ENCODE measurements around the gene CNTNAP2. TPM values are rescaled to one million over a fixed set of nuclear protein-coding genes. Genes with fewer than 3 reads are reported as not detected.
"Not testable (repeated sequence)": the region's sequence is repeated elsewhere in the genome, so short reads cannot be mapped to it uniquely, and the experiment has no call there.

CNTNAP2 gene
- total RNA-seq, 2 experiments from 2014 or later = 0.19 to 0.22 TPM

GRCh38 chr7:147670759-147671158 lies 1554.2 kb downstream of the CNTNAP2 start:
- Mint-ChIP-seq H3K9me3 (no peaks in the 10 kb centered on the region), H3K4me3 (no peak overlapping the region), H3K36me3 (no peaks in the 10 kb centered on the region), H3K4me1 (no peaks in the 10 kb centered on the region), H3K27ac (no peak overlapping the region), H3K27me3 (no peaks in the 10 kb centered on the region)
- no peak for DNase-seq

GRCh38 chr7:147674705-147675104 lies 1558.1 kb downstream of the CNTNAP2 start:
- Mint-ChIP-seq H3K27ac (no peak overlapping the region), H3K9me3 (no peaks in the 10 kb centered on the region), H3K36me3 (no peaks in the 10 kb centered on the region), H3K27me3 (no peaks in the 10 kb centered on the region), H3K4me3 (no peak overlapping the region), H3K4me1 (no peaks in the 10 kb centered on the region)
- no peak for DNase-seq

GRCh38 chr7:147678943-147679342 lies 1562.3 kb downstream of the CNTNAP2 start:
- Mint-ChIP-seq H3K27me3 (no peaks in the 10 kb centered on the region), H3K27ac (no peak overlapping the region), H3K9me3 (no peaks in the 10 kb centered on the region), H3K4me1 (no peaks in the 10 kb centered on the region), H3K4me3 (no peak overlapping the region), H3K36me3 (no peaks in the 10 kb centered on the region)
- no peak for DNase-seq

- Mint-ChIP-seq H3K27me3 (no peaks in the 10 kb centered on the region), H3K9me3 (no peaks in the 10 kb centered on the region), H3K4me1 (no peaks in the 10 kb centered on the region), H3K4me3 (no peak overlapping the region), H3K36me3 (no peaks in the 10 kb centered on the region), H3K27ac (no peak overlapping the region)
- no peak for DNase-seq
These were observed 1564.9 kb downstream of the CNTNAP2 start for GRCh38 chr7:147681530-147681929.

GRCh38 chr7:147700702-147701101 lies 1584.1 kb downstream of the CNTNAP2 start:
- no peak for DNase-seq
- no peaks in the 10 kb centered on the region for H3K36me3 Mint-ChIP-seq
- no peak overlapping the region for H3K4me3 Mint-ChIP-seq
- H3K27me3 Mint-ChIP-seq = no peaks in the 10 kb centered on the region
- no peaks in the 10 kb centered on the region for H3K4me1 Mint-ChIP-seq
- H3K9me3 Mint-ChIP-seq = peaks cover 5% of the 10 kb centered on the region
- H3K27ac Mint-ChIP-seq = no peak overlapping the region

- Mint-ChIP-seq H3K36me3 (no peaks in the 10 kb centered on the region), H3K4me3 (no peak overlapping the region), H3K27me3 (no peaks in the 10 kb centered on the region), H3K9me3 (peaks cover 20% of the 10 kb centered on the region), H3K4me1 (no peaks in the 10 kb centered on the region), H3K27ac (no peak overlapping the region)
- DNase-seq = no peak
These were observed 1591.3 kb downstream of the CNTNAP2 start for GRCh38 chr7:147707926-147708325.

- Mint-ChIP-seq H3K4me1 (no peaks in the 10 kb centered on the region), H3K27me3 (no peaks in the 10 kb centered on the region), H3K36me3 (no peaks in the 10 kb centered on the region), H3K4me3 (no peak overlapping the region), H3K9me3 (peaks cover 20% of the 10 kb centered on the region), H3K27ac (no peak overlapping the region)
- DNase-seq = no peak
These were observed 1592.3 kb downstream of the CNTNAP2 start for GRCh38 chr7:147708871-147709270.

- Mint-ChIP-seq H3K36me3 (no peaks in the 10 kb centered on the region), H3K27ac (no peak overlapping the region), H3K4me1 (no peaks in the 10 kb centered on the region), H3K4me3 (no peak overlapping the region), H3K9me3 (peaks cover 13% of the 10 kb centered on the region), H3K27me3 (no peaks in the 10 kb centered on the region)
- DNase-seq = no peak
These were observed 1594.8 kb downstream of the CNTNAP2 start for GRCh38 chr7:147711447-147711846.

- Mint-ChIP-seq H3K4me3 (no peak overlapping the region), H3K9me3 (no peaks in the 10 kb centered on the region), H3K27me3 (no peaks in the 10 kb centered on the region), H3K4me1 (no peaks in the 10 kb centered on the region), H3K36me3 (no peaks in the 10 kb centered on the region), H3K27ac (no peak overlapping the region)
- no peak for DNase-seq
These were observed 1605.6 kb downstream of the CNTNAP2 start for GRCh38 chr7:147721962-147722830.

- DNase-seq = no peak
- H3K36me3 Mint-ChIP-seq = no peaks in the 10 kb centered on the region
- H3K27me3 Mint-ChIP-seq = no peaks in the 10 kb centered on the region
- H3K27ac Mint-ChIP-seq = no peak overlapping the region
- no peaks in the 10 kb centered on the region for H3K4me1 Mint-ChIP-seq
- H3K4me3 Mint-ChIP-seq = no peak overlapping the region
- H3K9me3 Mint-ChIP-seq = no peaks in the 10 kb centered on the region
These were observed 1606.9 kb downstream of the CNTNAP2 start for GRCh38 chr7:147723536-147723935.

GRCh38 chr7:147731311-147731710 lies 1614.7 kb downstream of the CNTNAP2 start:
- H3K27ac Mint-ChIP-seq = no peak overlapping the region
- H3K4me1 Mint-ChIP-seq = no peaks in the 10 kb centered on the region
- H3K36me3 Mint-ChIP-seq = no peaks in the 10 kb centered on the region
- DNase-seq = no peak
- H3K27me3 Mint-ChIP-seq = no peaks in the 10 kb centered on the region
- H3K9me3 Mint-ChIP-seq = peaks cover 7% of the 10 kb centered on the region
- H3K4me3 Mint-ChIP-seq = no peak overlapping the region

GRCh38 chr7:147737559-147738214 lies 1621.1 kb downstream of the CNTNAP2 start:
- H3K27me3 Mint-ChIP-seq, H3K27ac Mint-ChIP-seq, H3K4me1 Mint-ChIP-seq, H3K4me3 Mint-ChIP-seq, H3K9me3 Mint-ChIP-seq, DNase-seq, H3K36me3 Mint-ChIP-seq: not testable (repeated sequence)

GRCh38 chr7:147742301-147742700 lies 1625.7 kb downstream of the CNTNAP2 start:
- Mint-ChIP-seq H3K4me3 (no peak overlapping the region), H3K36me3 (no peaks in the 10 kb centered on the region), H3K4me1 (no peaks in the 10 kb centered on the region), H3K27me3 (no peaks in the 10 kb centered on the region), H3K9me3 (no peaks in the 10 kb centered on the region), H3K27ac (no peak overlapping the region)
- no peak for DNase-seq

- H3K9me3 Mint-ChIP-seq = no peaks in the 10 kb centered on the region
- DNase-seq = no peak
- H3K36me3 Mint-ChIP-seq = no peaks in the 10 kb centered on the region
- no peak overlapping the region for H3K27ac Mint-ChIP-seq
- no peaks in the 10 kb centered on the region for H3K4me1 Mint-ChIP-seq
- H3K27me3 Mint-ChIP-seq = no peaks in the 10 kb centered on the region
- no peak overlapping the region for H3K4me3 Mint-ChIP-seq
These were observed 1639.7 kb downstream of the CNTNAP2 start for GRCh38 chr7:147756300-147756699.

- H3K27ac Mint-ChIP-seq = no peak overlapping the region
- H3K4me1 Mint-ChIP-seq = no peaks in the 10 kb centered on the region
These were observed 1642.8 kb downstream of the CNTNAP2 start for GRCh38 chr7:147759327-147759943.

More at GRCh38 chr7:147759327-147759943, 1642.8 kb downstream of the CNTNAP2 start:
- Mint-ChIP-seq H3K36me3 (no peaks in the 10 kb centered on the region), H3K27me3 (no peaks in the 10 kb centered on the region), H3K9me3 (no peaks in the 10 kb centered on the region), H3K4me3 (no peak overlapping the region)
- no peak for DNase-seq

Data from activated naive CD8-positive, alpha-beta T cell treated with anti-CD3 and anti-CD28 coated beads for 36 hours (primary cell).